ENCODE data around the gene FCER2. TPM values are rescaled to one million over a fixed set of nuclear protein-coding genes. Genes with fewer than 3 reads are reported as not detected.

Gene FCER2
- total RNA-seq, 1 experiment from 2014 or later, result not detected

DNA sequence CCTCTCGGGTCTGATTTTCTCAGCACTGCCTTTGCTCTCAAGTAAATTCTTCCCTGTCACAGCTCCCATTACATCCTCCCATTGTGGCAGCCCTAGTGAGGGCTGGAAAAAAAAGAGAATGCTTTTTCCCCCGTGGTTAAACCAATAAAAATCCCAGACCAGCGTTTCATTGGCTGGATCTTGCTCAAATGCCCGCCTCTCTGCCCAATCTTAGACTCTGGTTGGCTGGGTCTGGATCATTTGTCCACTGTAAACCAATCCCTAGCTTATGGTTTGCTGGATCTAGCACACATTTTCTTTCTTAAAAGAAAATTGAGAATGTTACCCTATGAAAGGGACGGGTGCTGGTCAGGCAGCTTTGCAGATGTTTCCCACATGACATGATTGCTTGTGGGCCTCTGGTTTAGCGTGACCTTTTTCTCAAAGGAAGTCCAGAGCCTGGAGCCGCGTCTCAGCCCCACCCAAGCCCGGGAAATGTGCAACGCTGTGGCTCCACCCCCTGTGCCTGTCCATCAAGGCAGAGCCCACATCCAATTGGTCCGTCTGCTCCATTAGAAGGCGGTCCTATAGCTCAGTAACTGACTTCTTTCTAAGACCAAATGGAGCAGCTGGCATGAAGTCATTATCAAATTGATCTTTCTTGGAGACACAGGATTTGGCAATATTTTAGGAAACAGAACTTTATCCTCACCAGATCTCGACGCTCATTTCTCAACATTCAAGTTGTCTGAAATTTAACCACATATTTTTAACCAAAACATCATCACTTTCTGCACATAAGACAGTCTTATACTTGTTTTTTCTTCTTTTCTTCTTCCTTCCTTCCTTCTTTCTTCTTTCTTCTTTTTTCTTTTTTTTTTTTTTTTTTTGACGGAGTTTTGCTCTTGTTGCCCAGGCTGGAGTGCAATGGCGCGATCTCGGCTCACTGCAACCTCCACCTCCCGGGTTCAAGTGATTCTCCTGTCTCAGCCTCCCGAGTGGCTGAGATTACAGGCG is 27.6 kb downstream of the FCER2 start:
- DNase-seq (ENCODE audit: low spot score), result peak; percentile 86
- CTCF ChIA-PET, result interaction anchor here (0.7 kb wide), 1 partner anchor 25 kb away, joined by 3 read pairs; no protein-coding TSS in a partner anchor
- TF ChIP-seq CTCF (conservative IDR thresholded peaks at IDR 0.05; ENCODE audit: low read depth, low read length) (no peak), EZH2 (IDR thresholded peaks at IDR 0.05; ENCODE audit: borderline replicate concordance, low read depth, low read length, poor library complexity, severe bottlenecking) (no peak)

GRCh38 chr19:7672522-7672921 is 29.4 kb downstream of the FCER2 start:
- no peaks in the 10 kb centered on the region for H3K9me3 ChIP-seq (ENCODE audit: low read depth, low read length, poor library complexity, severe bottlenecking)
- no peak overlapping the region for H3K27ac ChIP-seq (ENCODE audit: low read depth, low read length, poor library complexity, severe bottlenecking)
- no peak overlapping the region for H3K4me3 ChIP-seq (ENCODE audit: low read depth, low read length, poor library complexity, severe bottlenecking)
- no TSS peak for BruUV-seq (replicated peaks)
- POLR2A ChIA-PET (ENCODE audit: low non-redundant PET), result no interaction called here
- CTCF ChIA-PET, result no interaction called here
- H3K36me3 ChIP-seq (ENCODE audit: insufficient read depth, low read length, poor library complexity, severe bottlenecking), result no peaks in the 10 kb centered on the region
- DNase-seq (ENCODE audit: low spot score), result no peak
- TF ChIP-seq CTCF (conservative IDR thresholded peaks at IDR 0.05; ENCODE audit: low read depth, low read length), result no peak
- TF ChIP-seq EZH2 (IDR thresholded peaks at IDR 0.05; ENCODE audit: borderline replicate concordance, low read depth, low read length, poor library complexity, severe bottlenecking), result no peak
- intact Hi-C loops (cut with micrococcal nuclease; ENCODE audit: unreplicated experiment), result no loop called here
- no peaks in the 10 kb centered on the region for H3K27me3 ChIP-seq (replicated peaks; ENCODE audit: insufficient read depth, low read depth, low read length, poor library complexity)
- H3K4me1 ChIP-seq (ENCODE audit: insufficient read depth, low read length, poor library complexity, severe bottlenecking), result peaks cover 12% of the 10 kb centered on the region

More for the DNA sequence above, 27.6 kb downstream of the FCER2 start:
- H3K4me3 ChIP-seq (ENCODE audit: low read depth, low read length, poor library complexity, severe bottlenecking), result no peak overlapping the region
- no TSS peak for BruUV-seq (replicated peaks)
- no peak overlapping the region for H3K27ac ChIP-seq (ENCODE audit: low read depth, low read length, poor library complexity, severe bottlenecking)
- H3K36me3 ChIP-seq (ENCODE audit: insufficient read depth, low read length, poor library complexity, severe bottlenecking), result no peaks in the 10 kb centered on the region
- no peaks in the 10 kb centered on the region for H3K27me3 ChIP-seq (replicated peaks; ENCODE audit: insufficient read depth, low read depth, low read length, poor library complexity)
- H3K4me1 ChIP-seq (ENCODE audit: insufficient read depth, low read length, poor library complexity, severe bottlenecking), result peaks cover 14% of the 10 kb centered on the region
- POLR2A ChIA-PET (ENCODE audit: low non-redundant PET), result interaction anchor here (0.5 kb wide), 1 partner anchor 82 kb away, joined by 3 read pairs; no protein-coding TSS in a partner anchor
- H3K9me3 ChIP-seq (ENCODE audit: low read depth, low read length, poor library complexity, severe bottlenecking), result no peaks in the 10 kb centered on the region
- intact Hi-C loops (cut with micrococcal nuclease; ENCODE audit: unreplicated experiment), result no loop called here

- intact Hi-C loops (cut with micrococcal nuclease; ENCODE audit: unreplicated experiment), result no loop called here
- Histone ChIP-seq H3K36me3 (ENCODE audit: insufficient read depth, low read length, poor library complexity, severe bottlenecking) (no peaks in the 10 kb centered on the region), H3K9me3 (ENCODE audit: low read depth, low read length, poor library complexity, severe bottlenecking) (no peaks in the 10 kb centered on the region), H3K27ac (ENCODE audit: low read depth, low read length, poor library complexity, severe bottlenecking) (no peak overlapping the region), H3K27me3 (replicated peaks; ENCODE audit: insufficient read depth, low read depth, low read length, poor library complexity) (no peaks in the 10 kb centered on the region), H3K4me3 (ENCODE audit: low read depth, low read length, poor library complexity, severe bottlenecking) (no peak overlapping the region), H3K4me1 (ENCODE audit: insufficient read depth, low read length, poor library complexity, severe bottlenecking) (peaks cover 3% of the 10 kb centered on the region)
- TF ChIP-seq EZH2 (IDR thresholded peaks at IDR 0.05; ENCODE audit: borderline replicate concordance, low read depth, low read length, poor library complexity, severe bottlenecking) (no peak), CTCF (conservative IDR thresholded peaks at IDR 0.05; ENCODE audit: low read depth, low read length) (no peak)
- BruUV-seq (replicated peaks), result no TSS peak
- no peak for DNase-seq (ENCODE audit: low spot score)
- POLR2A ChIA-PET (ENCODE audit: low non-redundant PET), result no interaction called here
- CTCF ChIA-PET, result no interaction called here
These were observed 31.1 kb downstream of the FCER2 start for GRCh38 chr19:7670790-7671189.
